GM19023 (cell line): Measurements from ENCODE around the gene CRYBG2.
"Not testable (repeated sequence)": the region's sequence is repeated elsewhere in the genome, so short reads cannot be mapped to it uniquely, and the experiment has no call there.

Source experiments
- ATAC-seq: cut with Tn5 transposase; IDR thresholded peaks from one replicate; pipeline ENCODE4 v1.9.1; 2021; ENCODE audit warnings: mild to moderate bottlenecking, moderate library complexity; ENCODE audit not compliant: unreplicated experiment

The CRYBG2 gene

GRCh38 chr1:26322042-26322331 lies 31.9 kb downstream of the CRYBG2 start:
- ATAC-seq: no peak

GRCh38 chr1:26321315-26322041 lies 32.5 kb downstream of the CRYBG2 start:
- peak; percentile 42 for ATAC-seq

GRCh38 chr1:26320896-26321295 lies 33.0 kb downstream of the CRYBG2 start:
- ATAC-seq: no peak

- ATAC-seq: no peak
Observed at GRCh38 chr1:26318338-26319064, 35.4 kb downstream of the CRYBG2 start.

GRCh38 chr1:26317612-26318337 lies 36.2 kb downstream of the CRYBG2 start, which contains the start of gene CD52:
TSS of gene CD52 (plus strand) at chr1:26317958. CDS start at chr1:26318018, 60 bp downstream.
- ATAC-seq: no peak

- ATAC-seq: no peak
Observed at GRCh38 chr1:26317146-26317545, 36.8 kb downstream of the CRYBG2 start.

- no peak for ATAC-seq
Observed at GRCh38 chr1:26315874-26316850, 37.8 kb downstream of the CRYBG2 start.

- ATAC-seq: no peak
Observed at GRCh38 chr1:26314501-26314900, 39.4 kb downstream of the CRYBG2 start.

GRCh38 chr1:26307966-26308899 lies 45.7 kb downstream of the CRYBG2 start:
- ATAC-seq: not testable (repeated sequence)

GRCh38 chr1:26307363-26307781 lies 46.6 kb downstream of the CRYBG2 start:
- ATAC-seq: no peak

GRCh38 chr1:26306290-26307229 lies 47.4 kb downstream of the CRYBG2 start, which contains the start of gene UBXN11:
TSS of gene UBXN11 (minus strand) at chr1:26306636. CDS start at chr1:26302883, 3,753 bp downstream.
- peak; percentile 99 for ATAC-seq

GRCh38 chr1:26305667-26306289 lies 48.2 kb downstream of the CRYBG2 start:
- peak; percentile 11 for ATAC-seq

GRCh38 chr1:26302733-26303405 lies 51.1 kb downstream of the CRYBG2 start:
- ATAC-seq: no peak

- no peak for ATAC-seq
Observed at GRCh38 chr1:26300578-26301275, 53.2 kb downstream of the CRYBG2 start.

- no peak for ATAC-seq
Observed at GRCh38 chr1:26297791-26298124, 56.2 kb downstream of the CRYBG2 start.

- ATAC-seq: no peak
Observed at GRCh38 chr1:26297057-26297790, 56.7 kb downstream of the CRYBG2 start.
